ENCODE measurements around the gene GATA3. TPM values are rescaled to one million over a fixed set of nuclear protein-coding genes. Genes with fewer than 3 reads are reported as not detected.

The GATA3 gene
- total and polyA plus RNA-seq, 2 of the 8 experiments (the other 6 are each of a cell fraction or from before 2014, with no cell fraction given) = 0.02 to 0.43 TPM

DNA sequence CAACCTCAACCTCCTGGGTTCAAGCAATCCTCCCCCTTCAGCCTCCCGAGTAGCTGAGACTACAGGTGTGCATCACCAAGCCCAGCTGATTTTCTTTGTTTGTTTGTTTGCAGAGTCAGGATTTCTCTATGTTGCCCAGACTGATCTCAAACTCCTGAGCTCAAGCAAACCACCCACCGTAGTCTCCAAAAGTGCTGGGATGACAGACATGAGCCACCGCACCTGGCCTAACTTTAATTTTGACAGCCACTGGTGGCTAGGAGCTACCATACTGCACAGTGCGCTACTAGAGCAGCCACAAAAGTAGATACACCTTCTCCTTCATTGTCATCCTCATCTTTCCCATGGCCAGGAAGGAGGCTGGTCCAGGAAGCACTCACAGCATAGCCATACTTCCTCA is 31.2 kb upstream of the GATA3 start (continued):
- TF ChIP-seq, protein P1, sequence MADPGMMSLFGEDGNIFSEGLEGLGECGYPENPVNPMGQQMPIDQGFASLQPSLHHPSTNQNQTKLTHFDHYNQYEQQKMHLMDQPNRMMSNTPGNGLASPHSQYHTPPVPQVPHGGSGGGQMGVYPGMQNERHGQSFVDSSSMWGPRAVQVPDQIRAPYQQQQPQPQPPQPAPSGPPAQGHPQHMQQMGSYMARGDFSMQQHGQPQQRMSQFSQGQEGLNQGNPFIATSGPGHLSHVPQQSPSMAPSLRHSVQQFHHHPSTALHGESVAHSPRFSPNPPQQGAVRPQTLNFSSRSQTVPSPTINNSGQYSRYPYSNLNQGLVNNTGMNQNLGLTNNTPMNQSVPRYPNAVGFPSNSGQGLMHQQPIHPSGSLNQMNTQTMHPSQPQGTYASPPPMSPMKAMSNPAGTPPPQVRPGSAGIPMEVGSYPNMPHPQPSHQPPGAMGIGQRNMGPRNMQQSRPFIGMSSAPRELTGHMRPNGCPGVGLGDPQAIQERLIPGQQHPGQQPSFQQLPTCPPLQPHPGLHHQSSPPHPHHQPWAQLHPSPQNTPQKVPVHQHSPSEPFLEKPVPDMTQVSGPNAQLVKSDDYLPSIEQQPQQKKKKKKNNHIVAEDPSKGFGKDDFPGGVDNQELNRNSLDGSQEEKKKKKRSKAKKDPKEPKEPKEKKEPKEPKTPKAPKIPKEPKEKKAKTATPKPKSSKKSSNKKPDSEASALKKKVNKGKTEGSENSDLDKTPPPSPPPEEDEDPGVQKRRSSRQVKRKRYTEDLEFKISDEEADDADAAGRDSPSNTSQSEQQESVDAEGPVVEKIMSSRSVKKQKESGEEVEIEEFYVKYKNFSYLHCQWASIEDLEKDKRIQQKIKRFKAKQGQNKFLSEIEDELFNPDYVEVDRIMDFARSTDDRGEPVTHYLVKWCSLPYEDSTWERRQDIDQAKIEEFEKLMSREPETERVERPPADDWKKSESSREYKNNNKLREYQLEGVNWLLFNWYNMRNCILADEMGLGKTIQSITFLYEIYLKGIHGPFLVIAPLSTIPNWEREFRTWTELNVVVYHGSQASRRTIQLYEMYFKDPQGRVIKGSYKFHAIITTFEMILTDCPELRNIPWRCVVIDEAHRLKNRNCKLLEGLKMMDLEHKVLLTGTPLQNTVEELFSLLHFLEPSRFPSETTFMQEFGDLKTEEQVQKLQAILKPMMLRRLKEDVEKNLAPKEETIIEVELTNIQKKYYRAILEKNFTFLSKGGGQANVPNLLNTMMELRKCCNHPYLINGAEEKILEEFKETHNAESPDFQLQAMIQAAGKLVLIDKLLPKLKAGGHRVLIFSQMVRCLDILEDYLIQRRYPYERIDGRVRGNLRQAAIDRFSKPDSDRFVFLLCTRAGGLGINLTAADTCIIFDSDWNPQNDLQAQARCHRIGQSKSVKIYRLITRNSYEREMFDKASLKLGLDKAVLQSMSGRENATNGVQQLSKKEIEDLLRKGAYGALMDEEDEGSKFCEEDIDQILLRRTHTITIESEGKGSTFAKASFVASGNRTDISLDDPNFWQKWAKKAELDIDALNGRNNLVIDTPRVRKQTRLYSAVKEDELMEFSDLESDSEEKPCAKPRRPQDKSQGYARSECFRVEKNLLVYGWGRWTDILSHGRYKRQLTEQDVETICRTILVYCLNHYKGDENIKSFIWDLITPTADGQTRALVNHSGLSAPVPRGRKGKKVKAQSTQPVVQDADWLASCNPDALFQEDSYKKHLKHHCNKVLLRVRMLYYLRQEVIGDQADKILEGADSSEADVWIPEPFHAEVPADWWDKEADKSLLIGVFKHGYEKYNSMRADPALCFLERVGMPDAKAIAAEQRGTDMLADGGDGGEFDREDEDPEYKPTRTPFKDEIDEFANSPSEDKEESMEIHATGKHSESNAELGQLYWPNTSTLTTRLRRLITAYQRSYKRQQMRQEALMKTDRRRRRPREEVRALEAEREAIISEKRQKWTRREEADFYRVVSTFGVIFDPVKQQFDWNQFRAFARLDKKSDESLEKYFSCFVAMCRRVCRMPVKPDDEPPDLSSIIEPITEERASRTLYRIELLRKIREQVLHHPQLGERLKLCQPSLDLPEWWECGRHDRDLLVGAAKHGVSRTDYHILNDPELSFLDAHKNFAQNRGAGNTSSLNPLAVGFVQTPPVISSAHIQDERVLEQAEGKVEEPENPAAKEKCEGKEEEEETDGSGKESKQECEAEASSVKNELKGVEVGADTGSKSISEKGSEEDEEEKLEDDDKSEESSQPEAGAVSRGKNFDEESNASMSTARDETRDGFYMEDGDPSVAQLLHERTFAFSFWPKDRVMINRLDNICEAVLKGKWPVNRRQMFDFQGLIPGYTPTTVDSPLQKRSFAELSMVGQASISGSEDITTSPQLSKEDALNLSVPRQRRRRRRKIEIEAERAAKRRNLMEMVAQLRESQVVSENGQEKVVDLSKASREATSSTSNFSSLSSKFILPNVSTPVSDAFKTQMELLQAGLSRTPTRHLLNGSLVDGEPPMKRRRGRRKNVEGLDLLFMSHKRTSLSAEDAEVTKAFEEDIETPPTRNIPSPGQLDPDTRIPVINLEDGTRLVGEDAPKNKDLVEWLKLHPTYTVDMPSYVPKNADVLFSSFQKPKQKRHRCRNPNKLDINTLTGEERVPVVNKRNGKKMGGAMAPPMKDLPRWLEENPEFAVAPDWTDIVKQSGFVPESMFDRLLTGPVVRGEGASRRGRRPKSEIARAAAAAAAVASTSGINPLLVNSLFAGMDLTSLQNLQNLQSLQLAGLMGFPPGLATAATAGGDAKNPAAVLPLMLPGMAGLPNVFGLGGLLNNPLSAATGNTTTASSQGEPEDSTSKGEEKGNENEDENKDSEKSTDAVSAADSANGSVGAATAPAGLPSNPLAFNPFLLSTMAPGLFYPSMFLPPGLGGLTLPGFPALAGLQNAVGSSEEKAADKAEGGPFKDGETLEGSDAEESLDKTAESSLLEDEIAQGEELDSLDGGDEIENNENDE (IDR thresholded peaks at IDR 0.05; ENCODE audit: insufficient replicate concordance, low read length) = no peak
- no peak for TF ChIP-seq YY1 (IDR thresholded peaks at IDR 0.05; ENCODE audit: low read depth, low read length)

Measured in H1 (cell line).